Smooth muscle cell (in vitro differentiated cells): ENCODE results near the gene DTD1. TPM values are rescaled to one million over a fixed set of nuclear protein-coding genes. Genes with fewer than 3 reads are reported as not detected.

ENCODE experiments used
- DNase-seq: peaks from one replicate; lab custom pipeline; 2025; ENCODE audit not compliant: unreplicated experiment; lab: John Stamatoyannopoulos, UW
- H2AFZ ChIP-seq: fragments of 200-600 bp; sonication (generic); 2 replicates; pipeline ENCODE4 v1.6.0; 2016; ENCODE audit warnings: antibody characterized with exemption, low read depth, mild to moderate bottlenecking
- H3F3A ChIP-seq: fragments of 200-600 bp; sonication (generic); 2 replicates; pipeline ENCODE4 v1.6.0; 2017; ENCODE audit warnings: antibody characterized with exemption, low read depth
- H3K27ac ChIP-seq: fragments of 200-600 bp; sonication (generic); 2 replicates; pipeline ENCODE4 v1.5.1; 2016; ENCODE audit warnings: low read depth, mild to moderate bottlenecking
- H3K27me3 ChIP-seq: fragments of 200-600 bp; sonication (generic); 2 replicates; pipeline ENCODE4 v1.6.1; 2016; ENCODE audit warnings: low read depth, mild to moderate bottlenecking
- H3K36me3 ChIP-seq: fragments of 200-600 bp; sonication (generic); 2 replicates; pipeline ENCODE4 v1.5.1; 2016; ENCODE audit warnings: low read depth
- H3K4me1 ChIP-seq: fragments of 200-600 bp; sonication (generic); 2 replicates; pipeline ENCODE4 v1.5.1; 2016; ENCODE audit warnings: low read depth
- H3K4me2 ChIP-seq: fragments of 200-600 bp; sonication (generic); 2 replicates; pipeline ENCODE4 v1.6.0; 2016; ENCODE audit warnings: mild to moderate bottlenecking
- H3K4me3 ChIP-seq: fragments of 200-600 bp; sonication (generic); 2 replicates; pipeline ENCODE4 v1.5.1; 2016; ENCODE audit warnings: mild to moderate bottlenecking
- H3K79me2 ChIP-seq: fragments of 200-600 bp; sonication (generic); 2 replicates; pipeline ENCODE4 v1.6.0; 2016; ENCODE audit warnings: low read depth, mild to moderate bottlenecking
- H3K9ac ChIP-seq: fragments of 200-600 bp; sonication (generic); 2 replicates; pipeline ENCODE4 v1.6.0; 2016; ENCODE audit warnings: low read depth
- H3K9me3 ChIP-seq: fragments of 200-600 bp; sonication (generic); replicated peaks from 2 replicates; pipeline ENCODE4 v1.5.1; 2016; ENCODE audit warnings: low read depth
- H4K20me1 ChIP-seq: fragments of 200-600 bp; sonication (generic); 2 replicates; pipeline ENCODE4 v1.6.0; 2016; ENCODE audit warnings: low read depth
- CTCF ChIP-seq: fragments of 200-600 bp; sonication (generic); IDR thresholded peaks from 2 replicates; pipeline ENCODE4 v1.5.1; 2017; ENCODE audit warnings: borderline replicate concordance, mild to moderate bottlenecking, antibody characterized with exemption; ENCODE audit not compliant: insufficient read depth, poor library complexity, severe bottlenecking
- WGBS: methylation state at CpG from one replicate; pipeline ENCODE4 v1.1.7; 2016; ENCODE audit warnings: low lambda C conversion rate; 5-methylcytosine and 5-hydroxymethylcytosine counted together
- polyA plus RNA-seq: library from polyadenylated mRNA; unstranded; fragments of >200 nt; fragmentation: Nextera tagmentation; extraction: Ambion mirVana; gene quantifications from 2 replicates; pipeline ENCODE4 v1.2.1, GENCODE V29; 2016
- total RNA-seq: library from RNA; depleted of rRNA; stranded (reverse); fragments of >200 nt; gene quantifications from 2 replicates; pipeline ENCODE4 v1.2.3, GENCODE V29; 2014

DTD1 gene
- total and polyA plus RNA-seq, 2 experiments from 2014 or later: 23.9 to 26.9 TPM

GRCh38 chr20:18684775-18685174 is 96.9 kb downstream of the DTD1 start:
- WGBS: 95% methylated on average over 2 of the region's 2 CpGs

GRCh38 chr20:18685406-18685805 is 97.6 kb downstream of the DTD1 start:
- Histone ChIP-seq H3K27ac (no peak overlapping the region), H3F3A (no peaks in the 10 kb centered on the region), H3K9me3 (no peaks in the 10 kb centered on the region), H3K4me1 (no peaks in the 10 kb centered on the region), H3K4me2 (no peak overlapping the region), H3K79me2 (no peaks in the 10 kb centered on the region), H4K20me1 (no peaks in the 10 kb centered on the region), H3K4me3 (no peak overlapping the region), H3K9ac (no peak overlapping the region), H3K27me3 (no peaks in the 10 kb centered on the region), H2AFZ (no peak overlapping the region), H3K36me3 (no peaks in the 10 kb centered on the region)
- 90% methylated on average over 5 of the region's 5 CpGs for WGBS
- no peak for TF ChIP-seq CTCF
- no peak for DNase-seq

More at GRCh38 chr20:18684775-18685174, 96.9 kb downstream of the DTD1 start:
- H3K4me3 ChIP-seq: no peak overlapping the region
- H3F3A ChIP-seq: no peaks in the 10 kb centered on the region
- H3K27me3 ChIP-seq: no peaks in the 10 kb centered on the region
- H4K20me1 ChIP-seq: no peaks in the 10 kb centered on the region
- no peak for DNase-seq
- H2AFZ ChIP-seq: no peak overlapping the region
- H3K79me2 ChIP-seq: no peaks in the 10 kb centered on the region
- H3K4me1 ChIP-seq: no peaks in the 10 kb centered on the region
- TF ChIP-seq CTCF: no peak
- H3K9me3 ChIP-seq: no peaks in the 10 kb centered on the region
- no peak overlapping the region for H3K4me2 ChIP-seq
- H3K27ac ChIP-seq: no peak overlapping the region
- H3K9ac ChIP-seq: no peak overlapping the region
- H3K36me3 ChIP-seq: no peaks in the 10 kb centered on the region

GRCh38 chr20:18686696-18687095 is 98.8 kb downstream of the DTD1 start:
- Histone ChIP-seq H3K79me2 (no peaks in the 10 kb centered on the region), H3K4me3 (no peak overlapping the region), H2AFZ (no peak overlapping the region), H3K27ac (no peak overlapping the region), H3K36me3 (no peaks in the 10 kb centered on the region), H3F3A (no peaks in the 10 kb centered on the region), H3K9ac (no peak overlapping the region), H4K20me1 (no peaks in the 10 kb centered on the region), H3K27me3 (no peaks in the 10 kb centered on the region), H3K4me2 (no peak overlapping the region), H3K4me1 (no peaks in the 10 kb centered on the region), H3K9me3 (no peaks in the 10 kb centered on the region)
- 100% methylated on average over 1 of the region's 1 CpG for WGBS
- no peak for TF ChIP-seq CTCF
- DNase-seq: no peak

GRCh38 chr20:18688676-18689075 is 100.8 kb downstream of the DTD1 start:
- H3K27me3 ChIP-seq: no peaks in the 10 kb centered on the region
- no peaks in the 10 kb centered on the region for H4K20me1 ChIP-seq
- H3K4me2 ChIP-seq: no peak overlapping the region
- H3F3A ChIP-seq: no peaks in the 10 kb centered on the region
- H2AFZ ChIP-seq: no peak overlapping the region
- H3K4me1 ChIP-seq: no peaks in the 10 kb centered on the region
- H3K9ac ChIP-seq: no peak overlapping the region
- no peaks in the 10 kb centered on the region for H3K79me2 ChIP-seq
- H3K36me3 ChIP-seq: no peaks in the 10 kb centered on the region
- H3K4me3 ChIP-seq: no peak overlapping the region
- H3K9me3 ChIP-seq: no peaks in the 10 kb centered on the region
- H3K27ac ChIP-seq: no peak overlapping the region
- WGBS: 67% methylated on average over 3 of the region's 3 CpGs
- DNase-seq: no peak
- no peak for TF ChIP-seq CTCF
